ENCODE results near the gene TTC14. TPM values are rescaled to one million over a fixed set of nuclear protein-coding genes. Genes with fewer than 3 reads are reported as not detected.

TTC14 gene
- total and polyA plus RNA-seq, 10 of the 15 experiments (the other 5 are each of a cell fraction or from before 2014, with no cell fraction given): 14.0 to 81.5 (median 29.4) TPM

- no peaks in the 10 kb centered on the region for H3K9me3 ChIP-seq (replicated peaks; ENCODE audit: control insufficient read depth, insufficient read depth, low read length)
- H3K27ac ChIP-seq (ENCODE audit: control insufficient read depth, insufficient read depth): no peak overlapping the region
- no peaks in the 10 kb centered on the region for H3K4me1 ChIP-seq (ENCODE audit: control insufficient read depth, insufficient read depth, low read length)
- H3K4me3 ChIP-seq: no peak overlapping the region
- DNase-seq (ENCODE audit: low read depth, low spot score) (no peak), ATAC-seq (no peak), FAIRE-seq (no peak)
- RAD21 ChIA-PET (ENCODE audit: unreplicated experiment): no interaction called here
- H3K27me3 ChIP-seq (replicated peaks in 1 of 2; ENCODE audit: control insufficient read depth in 2 of 2, insufficient read depth in 2 of 2, low read length in 1 of 2): no peaks in the 10 kb centered on the region
- intact Hi-C loops (cut with micrococcal nuclease; ENCODE audit: unreplicated experiment) (no loop called here), in situ Hi-C loops (cut with MboI) (loop anchor here (25.0 kb wide), 1 partner anchor 1275 kb away; the partner anchor contains the start of gene MFN1)
- H2AFZ ChIP-seq (ENCODE audit: control insufficient read depth, low read depth, low read length): no peak overlapping the region
- H3K9ac ChIP-seq (ENCODE audit: control insufficient read depth, insufficient read depth, low read length): no peak overlapping the region
- no peaks in the 10 kb centered on the region for H4K20me1 ChIP-seq (ENCODE audit: control insufficient read depth, insufficient read depth)
- SMC1A ChIA-PET (ENCODE audit: uncharacterized antibody, unreplicated experiment): interaction anchor here (1.2 to 1.3 kb wide), 2 partner anchors 14 to 51 kb away, joined by 3 read pairs; no protein-coding TSS in a partner anchor
- no peak overlapping the region for H3K4me2 ChIP-seq (ENCODE audit: control insufficient read depth, insufficient read depth)
- H3K36me3 ChIP-seq (ENCODE audit: control insufficient read depth in 2 of 2, insufficient read depth in 2 of 2, low read length in 1 of 2): peaks cover 4 to 21% of the 10 kb centered on the region in 2 experiments
- POLR2A ChIA-PET: interaction anchor here (0.5 kb wide), 1 partner anchor 1242 kb away, joined by 4 read pairs; no protein-coding TSS in a partner anchor
- H3K79me2 ChIP-seq (ENCODE audit: control insufficient read depth, insufficient read depth, low read length): no peaks in the 10 kb centered on the region
- CTCF ChIA-PET: no interaction called here
- TF ChIP-seq POLR2AphosphoS5 (IDR thresholded peaks at IDR 0.05; ENCODE audit: low read length) (peak; percentile 56; the same call in 1 of the 2 replicates), BHLHE40 (IDR thresholded peaks at IDR 0.05; ENCODE audit: borderline replicate concordance in 1 of 2, low read depth in 2 of 2, low read length in 1 of 2) (no peak), BCL11A (IDR thresholded peaks at IDR 0.05; ENCODE audit: low read depth, low read length) (no peak), PRDM15 (CRISPR knock-in tag; IDR thresholded peaks at IDR 0.05) (no peak), STAT1 (conservative IDR thresholded peaks at IDR 0.05) (no peak), KDM1A (IDR thresholded peaks at IDR 0.05; ENCODE audit: borderline replicate concordance) (no peak), MEF2A (IDR thresholded peaks at IDR 0.05; ENCODE audit: insufficient read depth, low read depth, low read length) (no peak), ESRRA (IDR thresholded peaks at IDR 0.05; ENCODE audit: low read length) (no peak), POLR2A (IDR thresholded peaks at IDR 0.05; ENCODE audit: low read depth, low read length) (peak; percentile 38; the same call in 1 of the 2 replicates), CUX1 (IDR thresholded peaks at IDR 0.05; ENCODE audit: insufficient replicate concordance, low read depth, low read length) (no peak)
- 99% methylated on average over 5 of the region's 5 CpGs for WGBS (ENCODE audit: insufficient coverage, insufficient replicate concordance, low lambda C conversion rate, missing lambda C conversion rate)
- BruUV-seq (replicated peaks): no TSS peak
These were observed 10.4 kb downstream of the TTC14 start for GRCh38 chr3:180612364-180612763.
